Measurements from ENCODE around the gene PIK3R2. TPM values are rescaled to one million over a fixed set of nuclear protein-coding genes. Genes with fewer than 3 reads are reported as not detected.

PIK3R2 gene
- total and polyA plus RNA-seq, 2 experiments from 2014 or later = 1.5 to 29.2 TPM

GRCh38 chr19:18185538-18185937 lies 32.6 kb downstream of the PIK3R2 start:
- Histone ChIP-seq H3F3A (ENCODE audit: insufficient read depth) (no peaks in the 10 kb centered on the region), H2AFZ (no peak overlapping the region), H3K4me2 (ENCODE audit: unreplicated experiment) (no peak overlapping the region), H3K9me3 (ENCODE audit: low read depth) (no peaks in the 10 kb centered on the region), H3K27me3 (replicated peaks; ENCODE audit: insufficient read depth) (no peaks in the 10 kb centered on the region), H3K4me3 (no peak overlapping the region), H3K4me1 (ENCODE audit: insufficient read depth) (no peaks in the 10 kb centered on the region), H3K9ac (no peak overlapping the region), H3K27ac (no peak overlapping the region), H3K9me2 (ENCODE audit: insufficient read depth) (no peaks in the 10 kb centered on the region), H4K20me1 (ENCODE audit: insufficient read depth) (no peaks in the 10 kb centered on the region), H3K79me2 (ENCODE audit: insufficient read depth) (no peaks in the 10 kb centered on the region), H3K36me3 (ENCODE audit: low read depth) (no peaks in the 10 kb centered on the region)
- no peak for TF ChIP-seq EZH2 (IDR thresholded peaks at IDR 0.05; ENCODE audit: insufficient read depth, poor library complexity, severe bottlenecking)
- TF ChIP-seq EZH2phosphoT487 (IDR thresholded peaks at IDR 0.05; ENCODE audit: insufficient read depth, low read depth) = no peak
- in situ Hi-C loops (cut with MboI) = no loop called here
- WGBS, 2 experiments (ENCODE audit: low coverage in 1 of 2, low lambda C conversion rate in 2 of 2, missing lambda C conversion rate in 2 of 2) = 52 to 55% methylated on average over 6 of the region's 6 CpGs
- no peak for DNase-seq

DNA sequence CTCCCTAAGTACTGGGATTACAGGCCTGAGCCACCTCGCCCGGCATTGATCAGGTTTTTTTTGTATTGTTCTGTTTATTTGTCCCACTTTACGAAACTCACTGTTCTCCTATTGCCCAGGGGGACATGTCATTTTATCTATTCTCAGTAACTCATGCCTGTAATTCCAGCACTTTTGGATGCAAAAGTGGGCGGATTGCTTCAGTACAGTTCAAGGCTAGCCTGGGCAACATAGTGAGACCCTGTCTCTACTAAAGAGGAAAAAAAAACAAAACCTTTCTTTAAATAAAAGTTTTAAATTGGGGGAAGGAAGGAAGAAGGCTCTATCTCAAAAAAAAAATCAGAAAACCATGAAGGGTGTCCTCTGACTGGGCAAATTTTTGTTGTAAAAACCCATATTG lies 37.3 kb downstream of the PIK3R2 start:
- TF ChIP-seq EZH2phosphoT487 (IDR thresholded peaks at IDR 0.05; ENCODE audit: insufficient read depth, low read depth) = no peak
- no peak for TF ChIP-seq EZH2 (IDR thresholded peaks at IDR 0.05; ENCODE audit: insufficient read depth, poor library complexity, severe bottlenecking)
- Histone ChIP-seq H3K36me3 (ENCODE audit: low read depth) (no peaks in the 10 kb centered on the region), H3K27ac (no peak overlapping the region), H3K4me1 (ENCODE audit: insufficient read depth) (peaks cover 5% of the 10 kb centered on the region; the same call in 1 of the 2 replicates), H3K79me2 (ENCODE audit: insufficient read depth) (no peaks in the 10 kb centered on the region), H2AFZ (no peak overlapping the region), H3F3A (ENCODE audit: insufficient read depth) (peaks cover 11% of the 10 kb centered on the region), H3K9me3 (ENCODE audit: low read depth) (no peaks in the 10 kb centered on the region), H3K9ac (no peak overlapping the region), H3K9me2 (ENCODE audit: insufficient read depth) (no peaks in the 10 kb centered on the region), H3K4me3 (no peak overlapping the region), H4K20me1 (ENCODE audit: insufficient read depth) (no peaks in the 10 kb centered on the region), H3K4me2 (ENCODE audit: unreplicated experiment) (no peak overlapping the region), H3K27me3 (replicated peaks; ENCODE audit: insufficient read depth) (no peaks in the 10 kb centered on the region)
- in situ Hi-C loops (cut with MboI) = no loop called here
- no peak for DNase-seq
- WGBS, 2 experiments (ENCODE audit: low coverage in 1 of 2, low lambda C conversion rate in 2 of 2, missing lambda C conversion rate in 2 of 2) = 63 to 70% methylated on average over 4 of the region's 4 CpGs

GRCh38 chr19:18191640-18192062 lies 38.7 kb downstream of the PIK3R2 start:
- Histone ChIP-seq H3K27ac (peak overlapping the region; percentile 96), H4K20me1 (ENCODE audit: insufficient read depth) (no peaks in the 10 kb centered on the region), H3K9me3 (ENCODE audit: low read depth) (no peaks in the 10 kb centered on the region), H3K4me2 (ENCODE audit: unreplicated experiment) (peak overlapping the region; percentile 94), H3K4me3 (peak overlapping the region; percentile 84), H3F3A (ENCODE audit: insufficient read depth) (peaks cover 11% of the 10 kb centered on the region), H2AFZ (peak overlapping the region; percentile 82), H3K79me2 (ENCODE audit: insufficient read depth) (no peaks in the 10 kb centered on the region), H3K4me1 (ENCODE audit: insufficient read depth) (peaks cover 5% of the 10 kb centered on the region; the same call in 1 of the 2 replicates), H3K9ac (peak overlapping the region; percentile 93), H3K9me2 (ENCODE audit: insufficient read depth) (no peaks in the 10 kb centered on the region), H3K27me3 (replicated peaks; ENCODE audit: insufficient read depth) (no peaks in the 10 kb centered on the region), H3K36me3 (ENCODE audit: low read depth) (no peaks in the 10 kb centered on the region)
- no peak for TF ChIP-seq EZH2 (IDR thresholded peaks at IDR 0.05; ENCODE audit: insufficient read depth, poor library complexity, severe bottlenecking)
- TF ChIP-seq EZH2phosphoT487 (IDR thresholded peaks at IDR 0.05; ENCODE audit: insufficient read depth, low read depth) = no peak
- in situ Hi-C loops (cut with MboI) = no loop called here
- 67% methylated on average over 5 of the region's 5 CpGs for WGBS, 2 experiments (ENCODE audit: low coverage in 1 of 2, low lambda C conversion rate in 2 of 2, missing lambda C conversion rate in 2 of 2)
- no peak for DNase-seq

GRCh38 chr19:18192673-18193387 lies 39.9 kb downstream of the PIK3R2 start, which contains the start of gene MPV17L2:
Gene MPV17L2 (plus strand): TSS chr19:18193218. CDS start chr19:18193282, 64 bp downstream.
- H3K79me2 ChIP-seq (ENCODE audit: insufficient read depth) = no peaks in the 10 kb centered on the region
- peak within 1 kb of the TSS; percentile 96 for H3K27ac ChIP-seq
- H3K9me3 ChIP-seq (ENCODE audit: low read depth) = no peaks in the 10 kb centered on the region
- no peaks in the 10 kb centered on the region for H4K20me1 ChIP-seq (ENCODE audit: insufficient read depth)
- no peaks in the 10 kb centered on the region for H3K27me3 ChIP-seq (replicated peaks; ENCODE audit: insufficient read depth)
- H3K9ac ChIP-seq = peak within 1 kb of the TSS; percentile 93
- H3K36me3 ChIP-seq (ENCODE audit: low read depth) = no peaks in the 10 kb centered on the region
- peak; percentile 100 for DNase-seq
- 0% methylated on average over 70 to 73 of the region's 74 CpGs for WGBS, 2 experiments (ENCODE audit: low coverage in 1 of 2, low lambda C conversion rate in 2 of 2, missing lambda C conversion rate in 2 of 2)
- peaks cover 11% of the 10 kb centered on the region for H3F3A ChIP-seq (ENCODE audit: insufficient read depth)
- in situ Hi-C loops (cut with MboI) = no loop called here
- no peak for TF ChIP-seq EZH2 (IDR thresholded peaks at IDR 0.05; ENCODE audit: insufficient read depth, poor library complexity, severe bottlenecking)
- no peaks in the 10 kb centered on the region for H3K9me2 ChIP-seq (ENCODE audit: insufficient read depth)
- peak within 1 kb of the TSS; percentile 94 for H3K4me2 ChIP-seq (ENCODE audit: unreplicated experiment)
- H3K4me1 ChIP-seq (ENCODE audit: insufficient read depth) = peaks cover 5% of the 10 kb centered on the region; the same call in 1 of the 2 replicates
- H2AFZ ChIP-seq = peak within 1 kb of the TSS; percentile 82
- H3K4me3 ChIP-seq = peak within 1 kb of the TSS; percentile 86
